Vagina (tissue), 1 donor: ENCODE measurements around the gene MAP1LC3B2. TPM values are rescaled to one million over a fixed set of nuclear protein-coding genes. Genes with fewer than 3 reads are reported as not detected.

ENCODE experiments used
- total RNA-seq: library from RNA; depleted of rRNA; stranded (reverse); fragments of >200 nt; gene quantifications from one replicate; pipeline ENCODE4 v1.2.3, GENCODE V29; 2016

MAP1LC3B2 gene
- total RNA-seq, 1 donor from 2014 or later, result not detected

Other genes starting within 250 kb of the MAP1LC3B2 start
- gene SPRING1, start 178.7 kb downstream of the MAP1LC3B2 start, total RNA-seq, result 9.1 TPM
- gene RNFT2, start 178.9 kb downstream of the MAP1LC3B2 start, total RNA-seq, result 6.4 TPM